ENCODE results near the gene ALPP.
"Not testable (repeated sequence)": the region's sequence is repeated elsewhere in the genome, so short reads cannot be mapped to it uniquely, and the experiment has no call there.

ALPP gene

DNA sequence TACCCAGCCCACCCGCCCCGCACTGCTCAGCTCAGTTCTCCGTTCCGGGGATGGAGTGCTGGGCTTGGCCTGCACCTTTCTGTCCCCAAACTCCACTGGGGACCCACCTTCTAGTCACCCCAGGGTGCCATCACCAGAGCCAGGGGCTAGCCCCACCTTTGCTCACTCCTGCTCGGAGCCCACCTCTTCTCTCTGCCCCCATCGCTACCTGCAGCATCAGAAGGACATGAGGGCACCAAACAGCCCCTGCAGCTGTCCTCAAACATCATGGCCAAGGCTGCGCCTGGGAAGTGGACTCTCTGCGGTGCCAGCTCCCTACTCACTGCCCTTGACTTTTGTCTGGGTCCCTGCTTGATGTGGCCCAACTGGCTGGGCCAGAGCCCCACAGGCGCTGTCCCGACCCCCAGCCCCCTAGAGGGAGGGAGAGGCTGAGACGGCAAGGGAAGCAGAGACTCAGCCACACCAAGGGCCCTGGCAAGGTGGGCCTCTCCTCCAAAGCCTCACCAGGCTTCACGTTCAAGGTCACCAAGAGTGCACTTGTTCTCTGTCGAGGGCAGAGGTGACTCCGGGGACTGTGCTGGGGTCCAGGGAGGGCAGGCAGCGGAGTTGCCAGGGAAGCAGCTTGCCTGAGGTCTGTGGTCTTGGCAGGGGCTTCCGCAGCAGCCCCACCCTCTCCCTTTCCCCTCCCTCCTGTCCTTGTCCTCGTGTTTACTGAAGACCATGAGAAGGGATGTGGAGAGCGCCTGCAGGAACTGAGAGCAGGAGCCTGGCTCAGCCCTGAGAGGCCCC lies 13.6 kb upstream of the ALPP start:
- not testable (repeated sequence) for DNase-seq

- no peak for DNase-seq
Measured at GRCh38 chr2:232365621-232366321, 12.8 kb upstream of the ALPP start.

- not testable (repeated sequence) for DNase-seq
Measured at GRCh38 chr2:232366461-232366860, 12.1 kb upstream of the ALPP start.

DNA sequence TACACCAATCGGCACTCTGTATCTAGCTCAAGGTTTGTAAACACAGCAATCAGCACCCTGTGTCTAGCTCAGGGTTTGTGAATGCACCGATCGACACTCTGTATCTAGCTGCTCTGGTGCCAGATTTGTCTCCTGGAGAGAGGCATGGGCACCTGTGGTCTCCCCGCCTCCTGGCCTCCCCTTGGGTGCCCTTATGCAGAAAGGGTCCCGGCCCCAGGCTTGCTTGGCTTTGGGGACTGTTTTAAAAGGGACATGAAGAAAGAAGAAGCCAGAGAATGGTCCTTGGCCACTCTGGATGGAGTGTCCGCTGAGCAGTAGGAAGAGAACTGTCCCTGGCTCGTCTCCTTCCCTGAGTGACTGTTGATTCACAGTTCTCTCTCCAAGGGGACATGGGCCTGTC lies 11.5 kb upstream of the ALPP start:
- no peak for DNase-seq

DNA sequence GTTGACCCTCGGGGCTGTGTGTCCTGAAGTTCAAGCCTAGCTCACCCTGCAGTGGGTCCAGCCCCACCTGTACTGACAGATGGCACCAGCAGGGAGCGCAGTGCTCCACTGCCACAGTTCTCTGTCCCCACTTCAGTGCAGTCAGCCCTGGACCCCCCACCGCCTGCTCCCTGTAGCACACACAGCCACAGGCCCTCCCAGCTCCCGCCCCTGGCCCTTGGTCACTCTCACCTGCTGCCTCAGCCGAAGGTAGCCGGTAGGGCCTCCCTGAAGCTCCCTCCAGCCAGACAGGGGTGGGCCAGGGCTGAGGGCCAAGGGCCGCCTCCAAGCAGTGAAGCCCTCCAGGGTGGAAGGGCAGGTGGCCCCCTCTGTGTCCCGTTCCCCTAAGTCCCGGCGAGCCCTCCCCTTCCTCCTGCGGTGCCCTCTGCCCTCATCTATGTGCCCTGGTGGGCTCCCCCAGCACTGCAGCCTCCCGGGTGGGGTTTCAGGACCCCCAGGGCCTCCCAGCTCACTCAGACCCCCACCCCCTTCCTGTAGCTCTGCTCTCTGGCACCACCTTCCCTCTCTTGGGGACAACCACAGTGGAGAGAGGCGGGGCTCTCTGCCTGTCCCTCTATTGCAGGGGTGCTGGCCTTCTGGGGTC lies 10.8 kb upstream of the ALPP start:
- DNase-seq = no peak

DNA sequence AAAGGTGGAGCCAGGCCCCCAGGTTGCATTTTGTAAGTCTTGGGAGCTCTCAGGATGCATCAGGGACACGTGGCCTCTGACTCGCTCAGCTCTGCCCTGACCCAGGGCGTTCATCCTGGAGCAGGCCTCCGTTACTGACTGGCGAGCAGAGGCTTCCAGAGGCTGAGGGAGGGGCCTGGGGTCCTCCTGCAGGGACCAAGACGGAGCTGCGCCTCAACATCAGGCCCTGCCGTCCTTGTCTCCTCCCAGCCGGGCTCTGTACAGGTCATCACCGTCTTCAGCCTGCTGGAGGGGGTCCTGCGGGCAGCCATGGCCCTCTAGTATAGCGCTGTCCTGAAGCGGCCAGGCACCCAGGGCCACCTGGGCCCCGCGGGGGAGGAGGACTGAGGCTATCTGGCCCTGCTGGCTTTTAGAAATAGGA lies 10.2 kb upstream of the ALPP start:
- no peak for DNase-seq

DNA sequence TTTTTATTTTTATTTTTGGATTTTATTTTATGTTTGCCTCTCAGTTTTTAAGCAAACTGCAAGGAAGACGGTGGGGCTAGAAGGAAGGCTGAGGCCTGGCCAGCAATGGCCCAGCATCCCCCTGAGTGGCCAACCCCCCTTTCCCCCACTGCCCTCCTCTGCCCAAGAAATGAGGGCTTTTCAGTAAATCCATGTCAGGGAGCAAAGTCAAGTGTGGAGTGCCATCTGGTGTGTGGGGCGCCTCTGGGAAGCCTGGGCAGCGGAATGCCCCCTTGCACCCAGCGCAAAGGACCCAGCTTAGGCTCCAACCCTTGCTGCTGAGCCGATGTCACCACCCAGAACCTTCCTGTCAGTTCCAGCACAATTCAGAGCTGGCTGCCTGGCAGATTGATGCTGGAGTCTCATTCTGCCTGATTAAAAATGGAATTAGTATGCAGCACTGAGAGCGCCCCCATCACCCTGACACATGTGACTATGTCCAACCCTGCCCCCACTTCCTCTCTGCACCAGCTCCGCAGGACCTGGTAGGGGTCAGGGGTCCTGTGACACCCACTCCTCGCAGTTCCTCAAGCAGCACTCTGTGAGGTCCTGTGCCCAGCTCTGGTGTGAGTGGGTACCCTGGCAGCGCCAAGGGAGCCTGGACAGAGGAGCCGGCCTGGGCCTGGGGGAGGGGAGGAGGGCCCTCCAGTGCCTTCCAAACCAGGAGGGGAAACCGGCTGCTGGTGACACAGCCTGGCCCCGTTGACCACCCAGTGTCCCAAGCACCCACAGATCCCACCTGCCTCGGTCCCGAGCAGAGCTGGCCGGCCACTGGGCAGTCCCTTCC lies 9.2 kb upstream of the ALPP start:
- DNase-seq = no peak

DNA sequence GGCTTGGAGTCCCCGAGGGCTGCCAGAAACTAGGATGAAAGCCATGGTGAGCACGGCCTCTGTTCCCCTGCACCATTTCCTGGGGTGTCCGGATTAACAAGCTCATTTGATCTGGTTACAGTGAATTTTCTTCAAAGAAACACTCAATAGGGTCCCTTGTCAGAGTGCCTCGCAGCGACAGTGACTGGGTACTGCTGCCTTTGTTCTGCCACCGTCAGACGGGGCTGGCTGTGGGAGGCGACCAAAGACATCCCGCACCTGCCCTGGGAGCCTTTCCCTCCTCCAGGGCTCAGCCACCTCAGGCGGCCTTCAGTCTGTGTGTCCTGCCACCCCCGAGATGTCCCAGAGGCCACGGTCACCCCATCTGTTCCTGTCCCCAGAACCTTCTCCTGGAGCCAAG lies 8.5 kb upstream of the ALPP start:
- not testable (repeated sequence) for DNase-seq

DNA sequence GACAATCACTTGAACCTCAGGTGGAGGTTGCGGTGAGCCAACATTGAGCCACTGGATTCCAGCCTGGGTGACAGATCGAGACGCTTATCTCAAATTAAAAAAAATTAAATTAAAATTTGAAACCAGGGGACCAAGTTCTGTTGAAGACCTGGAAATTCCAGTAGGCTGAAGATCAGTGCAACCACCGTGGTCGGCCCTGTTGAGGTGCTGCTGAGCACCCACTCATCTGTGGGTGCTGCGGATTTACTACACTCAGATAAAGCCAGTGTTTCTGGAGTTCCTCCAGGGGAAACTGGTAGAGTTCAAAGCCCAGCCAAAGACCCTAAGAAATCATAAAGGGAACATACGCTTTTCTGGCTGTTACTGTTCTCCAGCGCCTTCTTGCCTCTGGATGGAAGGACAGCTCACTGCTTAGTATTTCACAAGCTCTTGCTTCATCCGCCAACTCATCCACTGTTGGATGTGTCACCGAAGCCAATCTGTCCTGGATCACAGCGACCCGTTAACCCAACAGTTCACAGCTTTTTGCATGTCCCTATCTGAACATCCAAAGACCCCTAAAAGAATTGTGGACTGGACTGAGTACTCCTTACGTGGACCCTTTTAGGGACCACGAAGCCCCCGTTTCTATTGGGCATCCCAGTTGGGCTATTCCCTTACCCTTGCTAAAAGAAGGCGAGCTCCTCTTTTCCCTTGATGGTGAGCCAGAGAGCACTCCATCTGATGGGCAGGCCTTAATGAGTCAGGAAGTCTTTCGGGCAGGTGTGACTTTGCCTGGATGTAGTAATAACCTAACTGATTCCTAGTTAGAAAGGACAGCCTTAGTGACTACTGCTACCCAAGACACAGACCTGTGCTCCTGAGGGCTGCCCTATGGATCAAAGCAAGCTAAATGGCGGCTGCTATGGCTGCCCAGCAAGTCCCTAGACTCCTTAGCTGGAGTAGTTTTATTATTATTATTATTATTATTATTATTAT lies 6.0 kb upstream of the ALPP start:
- DNase-seq = no peak

DNA sequence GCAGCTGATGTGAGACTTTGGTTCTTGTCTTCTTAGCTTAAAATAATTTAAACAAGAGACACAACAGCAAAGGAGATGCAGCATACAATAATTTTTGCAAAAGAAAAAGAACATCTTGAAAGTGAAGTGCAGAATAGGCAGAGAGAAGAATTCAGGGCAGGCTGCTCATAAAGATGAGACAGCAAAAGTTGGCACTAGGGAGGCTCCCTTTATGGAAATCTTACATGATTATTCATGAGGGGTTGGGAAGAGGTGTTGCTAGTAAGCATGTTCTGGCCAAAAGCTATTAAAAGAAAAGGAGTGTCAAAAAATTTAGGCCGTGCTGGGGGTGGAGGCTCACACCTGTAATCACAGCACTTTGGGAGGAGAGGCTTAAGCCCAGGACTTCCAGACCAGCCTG lies 4.2 kb upstream of the ALPP start:
- DNase-seq = no peak

- DNase-seq = no peak
Measured at GRCh38 chr2:232375164-232375563, 3.4 kb upstream of the ALPP start.

DNA sequence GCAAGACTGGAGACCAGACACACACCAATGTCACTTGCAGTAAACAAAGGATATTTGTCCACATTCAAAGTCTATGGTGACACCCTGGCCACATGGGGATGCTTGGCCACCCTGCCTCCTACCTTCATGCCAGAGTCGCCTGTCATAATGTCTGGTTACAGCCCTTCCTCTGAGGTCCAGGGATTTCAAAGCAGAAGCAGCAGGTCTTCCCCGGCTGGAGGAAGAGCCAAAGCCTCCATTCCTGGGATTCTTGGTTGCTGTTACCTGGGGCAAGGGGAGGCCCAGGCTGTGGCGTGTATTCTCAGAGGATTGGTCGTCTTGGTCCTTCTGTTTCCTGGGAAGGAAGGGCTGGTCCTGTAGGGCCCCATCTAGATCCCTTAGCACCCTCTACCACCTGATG lies 2.3 kb upstream of the ALPP start:
- DNase-seq = no peak

GRCh38 chr2:232376713-232377112 lies 1.8 kb upstream of the ALPP start:
- DNase-seq = no peak

DNA sequence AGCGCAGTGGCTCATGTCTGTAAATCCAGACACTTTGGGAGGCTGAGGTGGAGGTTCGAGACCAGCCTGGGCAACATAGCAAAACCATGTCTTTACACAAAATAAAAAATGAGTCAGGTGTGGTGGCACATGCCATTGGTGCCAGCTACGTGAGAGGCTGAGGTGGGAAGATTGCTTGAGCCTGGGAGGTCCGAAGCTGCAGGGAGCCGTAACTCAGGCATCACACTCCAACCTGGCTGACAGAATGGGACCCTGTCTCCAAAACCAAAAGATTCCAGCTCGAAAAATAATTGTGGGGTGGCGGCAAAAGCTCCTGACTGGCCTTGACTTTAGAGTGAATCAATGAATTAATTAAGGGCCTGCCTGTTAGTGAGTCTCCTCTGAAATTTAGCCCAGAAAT lies 1.2 kb upstream of the ALPP start:
- no peak for DNase-seq

- no peak for DNase-seq
Measured at GRCh38 chr2:232377841-232378734, 463 bp upstream of the ALPP start.

- DNase-seq = not testable (repeated sequence)
Measured at GRCh38 chr2:232379610-232380590, 1.3 kb downstream of the ALPP start.

DNA sequence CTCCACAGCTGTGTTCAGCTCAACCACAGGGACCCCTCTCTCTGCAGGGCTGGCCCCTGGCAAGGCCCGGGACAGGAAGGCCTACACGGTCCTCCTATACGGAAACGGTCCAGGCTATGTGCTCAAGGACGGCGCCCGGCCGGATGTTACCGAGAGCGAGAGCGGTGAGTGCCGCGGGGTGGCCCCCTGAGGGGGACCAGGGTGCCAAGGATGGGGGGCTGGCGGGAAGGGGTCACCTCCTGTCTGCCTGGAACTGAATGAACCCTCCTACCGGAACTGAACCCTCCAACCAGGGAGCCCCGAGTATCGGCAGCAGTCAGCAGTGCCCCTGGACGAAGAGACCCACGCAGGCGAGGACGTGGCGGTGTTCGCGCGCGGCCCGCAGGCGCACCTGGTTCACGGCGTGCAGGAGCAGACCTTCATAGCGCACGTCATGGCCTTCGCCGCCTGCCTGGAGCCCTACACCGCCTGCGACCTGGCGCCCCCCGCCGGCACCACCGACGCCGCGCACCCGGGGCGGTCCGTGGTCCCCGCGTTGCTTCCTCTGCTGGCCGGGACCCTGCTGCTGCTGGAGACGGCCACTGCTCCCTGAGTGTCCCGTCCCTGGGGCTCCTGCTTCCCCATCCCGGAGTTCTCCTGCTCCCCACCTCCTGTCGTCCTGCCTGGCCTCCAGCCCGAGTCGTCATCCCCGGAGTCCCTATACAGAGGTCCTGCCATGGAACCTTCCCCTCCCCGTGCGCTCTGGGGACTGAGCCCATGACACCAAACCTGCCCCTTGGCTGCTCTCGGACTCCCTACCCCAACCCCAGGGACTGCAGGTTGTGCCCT lies 2.9 kb downstream of the ALPP start:
- not testable (repeated sequence) for DNase-seq
